ENCODE data around the gene TERT.

Gene TERT

GRCh38 chr5:1242733-1243486 is 52.0 kb downstream of the TERT start:
- Histone ChIP-seq H3K27me3 (ENCODE audit: insufficient read depth, low read length, poor library complexity) (no peaks in the 10 kb centered on the region), H3K36me3 (ENCODE audit: control insufficient read depth, insufficient read depth, low read length) (no peaks in the 10 kb centered on the region), H3K4me2 (ENCODE audit: low read length) (no peak overlapping the region), H2AK5ac (ENCODE audit: low read length) (no peak overlapping the region), H3K4me1 (ENCODE audit: control insufficient read depth, low read depth, low read length) (no peaks in the 10 kb centered on the region), H3K27ac (ENCODE audit: low read depth, low read length) (no peak overlapping the region), H3K4me3 (ENCODE audit: low read length) (no peak overlapping the region), H2BK5ac (ENCODE audit: low read length) (no peak overlapping the region), H3K23ac (ENCODE audit: low read length) (no peak overlapping the region), H4K5ac (ENCODE audit: low read length) (no peak overlapping the region), H3K79me1 (ENCODE audit: low read length) (no peaks in the 10 kb centered on the region), H2BK15ac (replicated peaks; ENCODE audit: low read depth) (no peak overlapping the region), H2BK120ac (ENCODE audit: low read depth, low read length) (no peak overlapping the region), H4K8ac (ENCODE audit: low read depth, low read length) (no peak overlapping the region), H3K56ac (ENCODE audit: low read length) (no peak overlapping the region), H3K9ac (ENCODE audit: low read length) (no peak overlapping the region), H3K18ac (ENCODE audit: low read length) (no peak overlapping the region), H3K79me2 (ENCODE audit: control insufficient read depth, insufficient read depth, low read length) (no peaks in the 10 kb centered on the region), H3K4ac (ENCODE audit: low read depth, low read length) (no peak overlapping the region)
- no CpG with 5 or more reads among the region's 14 CpGs for WGBS (ENCODE audit: extremely low coverage, insufficient coverage, low lambda C conversion rate)
- DNase-seq, result no peak

DNA sequence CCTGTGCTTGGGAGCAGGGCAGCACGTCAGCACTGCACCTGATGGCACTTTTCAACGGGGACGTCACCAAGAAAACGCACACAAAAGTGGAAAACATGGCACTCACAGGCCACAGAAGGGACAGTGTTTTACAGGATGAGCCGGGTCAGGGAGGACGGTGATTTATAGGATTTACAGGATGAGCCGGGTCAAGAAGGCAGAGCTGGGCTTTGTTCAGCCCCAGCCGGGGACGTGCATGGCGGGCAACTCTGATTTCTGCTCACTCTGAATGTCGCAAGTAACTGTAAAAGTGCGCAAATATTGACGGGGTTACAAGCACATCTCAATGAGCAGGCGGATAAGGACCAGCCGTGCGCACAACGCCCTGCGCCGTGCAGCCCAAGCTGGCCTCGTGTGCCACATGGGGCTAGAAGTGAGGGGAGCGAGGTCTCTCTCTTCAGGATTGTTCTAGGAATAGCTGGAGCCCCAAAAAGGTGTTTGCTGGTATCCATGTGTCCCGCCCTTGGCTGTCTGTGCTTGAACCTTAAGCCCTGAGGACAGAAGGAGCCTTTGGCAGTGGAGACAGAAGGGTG is 53.3 kb downstream of the TERT start:
- Histone ChIP-seq H3K23ac (ENCODE audit: low read length) (no peak overlapping the region), H3K79me2 (ENCODE audit: control insufficient read depth, insufficient read depth, low read length) (no peaks in the 10 kb centered on the region), H2BK120ac (ENCODE audit: low read depth, low read length) (no peak overlapping the region), H3K4me1 (ENCODE audit: control insufficient read depth, low read depth, low read length) (no peaks in the 10 kb centered on the region), H3K36me3 (ENCODE audit: control insufficient read depth, insufficient read depth, low read length) (no peaks in the 10 kb centered on the region), H2BK15ac (replicated peaks; ENCODE audit: low read depth) (no peak overlapping the region), H3K4ac (ENCODE audit: low read depth, low read length) (no peak overlapping the region), H3K56ac (ENCODE audit: low read length) (no peak overlapping the region), H3K18ac (ENCODE audit: low read length) (no peak overlapping the region), H3K27ac (ENCODE audit: low read depth, low read length) (no peak overlapping the region), H3K9ac (ENCODE audit: low read length) (no peak overlapping the region), H4K5ac (ENCODE audit: low read length) (no peak overlapping the region), H2BK5ac (ENCODE audit: low read length) (no peak overlapping the region), H3K79me1 (ENCODE audit: low read length) (no peaks in the 10 kb centered on the region), H3K4me2 (ENCODE audit: low read length) (no peak overlapping the region), H2AK5ac (ENCODE audit: low read length) (no peak overlapping the region), H3K27me3 (ENCODE audit: insufficient read depth, low read length, poor library complexity) (no peaks in the 10 kb centered on the region), H4K8ac (ENCODE audit: low read depth, low read length) (no peak overlapping the region), H3K4me3 (ENCODE audit: low read length) (no peak overlapping the region)
- no peak for DNase-seq
- WGBS (ENCODE audit: extremely low coverage, insufficient coverage, low lambda C conversion rate), result no CpG with 5 or more reads among the region's 22 CpGs

- Histone ChIP-seq H3K79me1 (ENCODE audit: low read length) (no peaks in the 10 kb centered on the region), H4K8ac (ENCODE audit: low read depth, low read length) (no peak overlapping the region), H3K56ac (ENCODE audit: low read length) (no peak overlapping the region), H3K27ac (ENCODE audit: low read depth, low read length) (no peak overlapping the region), H3K27me3 (ENCODE audit: insufficient read depth, low read length, poor library complexity) (no peaks in the 10 kb centered on the region), H3K23ac (ENCODE audit: low read length) (no peak overlapping the region), H3K4me2 (ENCODE audit: low read length) (no peak overlapping the region), H3K79me2 (ENCODE audit: control insufficient read depth, insufficient read depth, low read length) (no peaks in the 10 kb centered on the region), H3K4me3 (ENCODE audit: low read length) (no peak overlapping the region), H3K18ac (ENCODE audit: low read length) (no peak overlapping the region), H2AK5ac (ENCODE audit: low read length) (no peak overlapping the region), H3K4me1 (ENCODE audit: control insufficient read depth, low read depth, low read length) (no peaks in the 10 kb centered on the region), H3K4ac (ENCODE audit: low read depth, low read length) (no peak overlapping the region), H4K5ac (ENCODE audit: low read length) (no peak overlapping the region), H2BK120ac (ENCODE audit: low read depth, low read length) (no peak overlapping the region), H2BK5ac (ENCODE audit: low read length) (no peak overlapping the region), H3K9ac (ENCODE audit: low read length) (no peak overlapping the region), H2BK15ac (replicated peaks; ENCODE audit: low read depth) (no peak overlapping the region), H3K36me3 (ENCODE audit: control insufficient read depth, insufficient read depth, low read length) (no peaks in the 10 kb centered on the region)
- WGBS (ENCODE audit: extremely low coverage, insufficient coverage, low lambda C conversion rate), result no CpG with 5 or more reads among the region's 29 CpGs
- DNase-seq, result no peak
Measured at GRCh38 chr5:1240496-1241260, 54.2 kb downstream of the TERT start.

GRCh38 chr5:1239505-1240251 is 55.2 kb downstream of the TERT start:
- no peaks in the 10 kb centered on the region for H3K4me1 ChIP-seq (ENCODE audit: control insufficient read depth, low read depth, low read length)
- no peak overlapping the region for H3K4me3 ChIP-seq (ENCODE audit: low read length)
- H2BK120ac ChIP-seq (ENCODE audit: low read depth, low read length), result no peak overlapping the region
- no peaks in the 10 kb centered on the region for H3K79me2 ChIP-seq (ENCODE audit: control insufficient read depth, insufficient read depth, low read length)
- H3K4ac ChIP-seq (ENCODE audit: low read depth, low read length), result no peak overlapping the region
- no peaks in the 10 kb centered on the region for H3K27me3 ChIP-seq (ENCODE audit: insufficient read depth, low read length, poor library complexity)
- no peak overlapping the region for H3K18ac ChIP-seq (ENCODE audit: low read length)
- WGBS (ENCODE audit: extremely low coverage, insufficient coverage, low lambda C conversion rate), result no CpG with 5 or more reads among the region's 22 CpGs
- no peak overlapping the region for H4K5ac ChIP-seq (ENCODE audit: low read length)
- no peak overlapping the region for H3K9ac ChIP-seq (ENCODE audit: low read length)
- H3K27ac ChIP-seq (ENCODE audit: low read depth, low read length), result no peak overlapping the region
- no peak for DNase-seq
- no peak overlapping the region for H4K8ac ChIP-seq (ENCODE audit: low read depth, low read length)
- H2BK15ac ChIP-seq (replicated peaks; ENCODE audit: low read depth), result no peak overlapping the region
- H3K56ac ChIP-seq (ENCODE audit: low read length), result no peak overlapping the region
- H3K79me1 ChIP-seq (ENCODE audit: low read length), result no peaks in the 10 kb centered on the region
- no peaks in the 10 kb centered on the region for H3K36me3 ChIP-seq (ENCODE audit: control insufficient read depth, insufficient read depth, low read length)
- no peak overlapping the region for H2BK5ac ChIP-seq (ENCODE audit: low read length)
- no peak overlapping the region for H3K4me2 ChIP-seq (ENCODE audit: low read length)
- H3K23ac ChIP-seq (ENCODE audit: low read length), result no peak overlapping the region
- no peak overlapping the region for H2AK5ac ChIP-seq (ENCODE audit: low read length)

DNA sequence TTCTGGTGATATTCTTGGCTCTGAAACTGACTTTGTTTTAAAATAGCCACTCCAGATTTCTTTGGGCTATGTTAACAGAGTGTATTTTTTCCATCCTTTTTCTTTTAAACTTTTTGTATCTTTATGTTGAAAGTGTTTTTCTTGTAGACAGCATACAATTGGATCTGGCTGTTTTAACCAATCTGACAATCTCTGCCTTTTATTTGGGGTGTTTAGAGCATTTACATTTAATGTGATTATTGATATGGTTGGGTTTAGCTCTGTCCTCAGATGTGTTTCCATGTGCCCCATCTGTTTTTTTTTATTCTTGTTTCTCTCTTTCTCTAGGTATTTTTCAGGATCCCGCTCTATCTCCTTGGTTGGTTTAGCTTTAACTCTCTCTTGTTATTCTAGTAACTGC is 59.0 kb downstream of the TERT start:
- H3K56ac ChIP-seq (ENCODE audit: low read length), result no peak overlapping the region
- no CpG with 5 or more reads among the region's 1 CpG for WGBS (ENCODE audit: extremely low coverage, insufficient coverage, low lambda C conversion rate)
- no peak overlapping the region for H2BK15ac ChIP-seq (replicated peaks; ENCODE audit: low read depth)
- no peak overlapping the region for H2BK120ac ChIP-seq (ENCODE audit: low read depth, low read length)
- no peak overlapping the region for H3K18ac ChIP-seq (ENCODE audit: low read length)
- no peaks in the 10 kb centered on the region for H3K4me1 ChIP-seq (ENCODE audit: control insufficient read depth, low read depth, low read length)
- H4K5ac ChIP-seq (ENCODE audit: low read length), result no peak overlapping the region
- H3K27me3 ChIP-seq (ENCODE audit: insufficient read depth, low read length, poor library complexity), result no peaks in the 10 kb centered on the region
- no peak overlapping the region for H3K23ac ChIP-seq (ENCODE audit: low read length)
- no peak for DNase-seq
- H3K36me3 ChIP-seq (ENCODE audit: control insufficient read depth, insufficient read depth, low read length), result no peaks in the 10 kb centered on the region
- no peak overlapping the region for H2BK5ac ChIP-seq (ENCODE audit: low read length)
- H3K79me2 ChIP-seq (ENCODE audit: control insufficient read depth, insufficient read depth, low read length), result no peaks in the 10 kb centered on the region
- H3K27ac ChIP-seq (ENCODE audit: low read depth, low read length), result no peak overlapping the region
- H4K8ac ChIP-seq (ENCODE audit: low read depth, low read length), result no peak overlapping the region
- H3K9ac ChIP-seq (ENCODE audit: low read length), result no peak overlapping the region
- no peaks in the 10 kb centered on the region for H3K79me1 ChIP-seq (ENCODE audit: low read length)
- no peak overlapping the region for H2AK5ac ChIP-seq (ENCODE audit: low read length)
- no peak overlapping the region for H3K4ac ChIP-seq (ENCODE audit: low read depth, low read length)
- no peak overlapping the region for H3K4me2 ChIP-seq (ENCODE audit: low read length)
- H3K4me3 ChIP-seq (ENCODE audit: low read length), result no peak overlapping the region

Data from mesendoderm (in vitro differentiated cells).